Prostate gland (tissue), 2 donors: ENCODE data around the gene NEDD9.

Source experiments
- POLR2A ChIP-seq: fragments of 450-650 bp; IDR thresholded peaks from one replicate; pipeline ENCODE4 v1.6.1; 2016; ENCODE audit warnings: antibody characterized with exemption, mild to moderate bottlenecking
- POLR2AphosphoS5 ChIP-seq: sonication (generic); formaldehyde crosslinking; IDR thresholded peaks from one replicate; pipeline ENCODE4 v1.6.1; 2017; ENCODE audit warnings: antibody characterized with exemption
- TF ChIP-seq, protein P1 (sequence below), 4 experiments: fragments of 200-600 bp in 2 of 4; fragments of 450-650 bp in 2 of 4; sonication (generic) in 2 of 4; IDR thresholded peaks; 1 replicate in 3 of 4; 2 replicates in 1 of 4; pipeline ENCODE4 v1.5.1; 2016 to 2019; ENCODE audit warnings: antibody characterized with exemption in 4 of 4, mild to moderate bottlenecking in 2 of 4, moderate library complexity in 2 of 4

DNA sequence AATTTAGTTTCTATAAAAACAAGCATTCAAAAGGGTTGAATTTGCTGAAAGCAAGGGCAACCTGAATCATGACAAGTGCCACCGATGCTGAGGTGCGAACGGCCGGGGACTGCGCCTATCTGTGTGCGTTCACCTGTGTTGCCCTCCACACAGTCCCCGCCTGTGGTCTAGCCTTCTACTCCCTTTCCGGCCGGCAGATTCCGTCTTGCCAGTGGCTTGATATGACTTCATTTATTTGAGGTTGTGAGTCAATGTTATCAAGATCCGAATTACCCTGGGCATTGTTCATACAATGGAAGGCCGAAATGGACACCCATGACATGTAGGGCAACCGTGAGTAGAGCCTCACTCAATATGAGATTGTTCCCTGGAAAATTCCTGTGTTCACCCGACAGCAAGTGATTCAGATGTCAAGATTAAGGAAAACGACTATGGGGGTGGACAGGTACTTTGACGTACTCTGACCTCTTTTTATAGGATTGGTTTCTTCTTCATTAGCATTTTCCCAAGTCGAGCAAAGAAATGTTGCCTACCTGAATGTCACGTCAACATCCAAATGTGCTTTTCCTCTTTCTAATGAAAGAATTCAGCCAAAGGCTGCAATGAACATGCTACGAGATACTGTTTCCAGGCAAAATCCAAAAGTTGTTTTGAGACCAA lies 41.1 kb upstream of the NEDD9 start:
- no peak for TF ChIP-seq POLR2AphosphoS5
- TF ChIP-seq POLR2A: no peak
- TF ChIP-seq, protein P1, sequence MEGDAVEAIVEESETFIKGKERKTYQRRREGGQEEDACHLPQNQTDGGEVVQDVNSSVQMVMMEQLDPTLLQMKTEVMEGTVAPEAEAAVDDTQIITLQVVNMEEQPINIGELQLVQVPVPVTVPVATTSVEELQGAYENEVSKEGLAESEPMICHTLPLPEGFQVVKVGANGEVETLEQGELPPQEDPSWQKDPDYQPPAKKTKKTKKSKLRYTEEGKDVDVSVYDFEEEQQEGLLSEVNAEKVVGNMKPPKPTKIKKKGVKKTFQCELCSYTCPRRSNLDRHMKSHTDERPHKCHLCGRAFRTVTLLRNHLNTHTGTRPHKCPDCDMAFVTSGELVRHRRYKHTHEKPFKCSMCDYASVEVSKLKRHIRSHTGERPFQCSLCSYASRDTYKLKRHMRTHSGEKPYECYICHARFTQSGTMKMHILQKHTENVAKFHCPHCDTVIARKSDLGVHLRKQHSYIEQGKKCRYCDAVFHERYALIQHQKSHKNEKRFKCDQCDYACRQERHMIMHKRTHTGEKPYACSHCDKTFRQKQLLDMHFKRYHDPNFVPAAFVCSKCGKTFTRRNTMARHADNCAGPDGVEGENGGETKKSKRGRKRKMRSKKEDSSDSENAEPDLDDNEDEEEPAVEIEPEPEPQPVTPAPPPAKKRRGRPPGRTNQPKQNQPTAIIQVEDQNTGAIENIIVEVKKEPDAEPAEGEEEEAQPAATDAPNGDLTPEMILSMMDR (IDR thresholded peaks at IDR 0.05): no peak
